Peyer's patch (tissue), 4 donors: ENCODE measurements around the gene MIEF2.

Experiments
- CTCF ChIP-seq, 6 experiments: fragments of 450-650 bp in 4 of 6; fragments of 200-600 bp in 2 of 6; sonication (generic) in 1 of 6; IDR thresholded peaks; one replicate each; pipeline ENCODE4 v1.5.1; 2017 to 2019; ENCODE audit warnings: antibody characterized with exemption in 6 of 6, mild to moderate bottlenecking in 3 of 6, moderate library complexity in 1 of 6
- POLR2A ChIP-seq, 2 donors: fragments of 450-650 bp; IDR thresholded peaks; one replicate each; pipeline ENCODE4 v1.5.1; 2017; ENCODE audit warnings: antibody characterized with exemption in 2 of 2, mild to moderate bottlenecking in 2 of 2, moderate library complexity in 2 of 2

GRCh38 chr17:18238299-18238698, 22.2 kb upstream of the MIEF2 start:
- no peak for TF ChIP-seq POLR2A (IDR thresholded peaks at IDR 0.05)
- no peak for TF ChIP-seq CTCF (IDR thresholded peaks at IDR 0.05)
